HepG2 (cell line): ENCODE data around the gene IGSF8. TPM values are rescaled to one million over a fixed set of nuclear protein-coding genes. Genes with fewer than 3 reads are reported as not detected.

Experiments
- ATAC-seq: fragments of 200-7000 bp; cut with Tn5 transposase; 3 replicates; pipeline ENCODE4 v1.9.1; 2020; ENCODE audit warnings: mild to moderate bottlenecking, moderate library complexity
- BruUV-seq: library from RNA; stranded (reverse); fragments of 400-500 nt; replicated peaks from 2 replicates; lab custom pipeline; 2021; lab: Mats Ljungman, UMichigan
- CTCF ChIA-PET: fragments of 300-600 bp; formaldehyde crosslinking; extraction: SDS; loops from one replicate; lab custom pipeline; 2021; ENCODE audit warnings: low total read pairs, inconsistent platforms, low intra/inter-chr PET ratio; lab: Yijun Ruan, JAX
- POLR2A ChIA-PET: fragments of 350-600 bp; sonication (Branson Sonifier 250); formaldehyde crosslinking; loops from one replicate; lab custom pipeline; 2020; ENCODE audit warnings: antibody characterized with exemption, inconsistent platforms; lab: Yijun Ruan, JAX
- DNase-seq: peaks from one replicate; pipeline ENCODE4 v3.0.0-alpha.2; 2015; ENCODE audit warnings: low spot score
- FAIRE-seq: peaks from 3 replicates; lab custom pipeline; 2011; peaks lifted over from hg19 to GRCh38; lab: Jason Lieb, UNC
- H2AFZ ChIP-seq: one replicate; pipeline ENCODE4 v1.6.1; 2011; ENCODE audit warnings: low read length, inconsistent platforms
- H3K27ac ChIP-seq: fragments of 300-600 bp; 3 replicates; pipeline ENCODE4 v1.8.0; 2011; ENCODE audit warnings: mixed run types, mild to moderate bottlenecking, mixed read lengths, low read length, inconsistent platforms; ENCODE audit not compliant: insufficient read depth; ENCODE audit errors: extremely low read length
- H3K27me3 ChIP-seq, 2 experiments: fragments of 200-600 bp in 1 of 2; 2 replicates in 1 of 2; 3 replicates in 1 of 2; pipeline versions ENCODE4 v1.6.0 to v1.8.0; 2011; ENCODE audit warnings: low read length in 2 of 2, mild to moderate bottlenecking in 2 of 2, moderate library complexity in 2 of 2, inconsistent platforms in 1 of 2; ENCODE audit not compliant: insufficient read depth in 2 of 2, control insufficient read depth in 1 of 2
- H3K36me3 ChIP-seq, 2 experiments: fragments of 200-600 bp in 1 of 2; replicated peaks in 1 of 2; 2 replicates in 1 of 2; 3 replicates in 1 of 2; pipeline versions ENCODE4 v1.5.1 to v1.8.0; 2011; ENCODE audit warnings: low read length in 2 of 2, inconsistent platforms in 1 of 2; ENCODE audit not compliant: insufficient read depth in 2 of 2, control insufficient read depth in 1 of 2
- H3K4me1 ChIP-seq: 2 replicates; pipeline ENCODE4 v1.5.1; 2012; ENCODE audit warnings: low read length, inconsistent platforms; ENCODE audit not compliant: insufficient read depth
- H3K4me2 ChIP-seq: 2 replicates; pipeline ENCODE4 v1.6.0; 2011; ENCODE audit warnings: low read depth, low read length, inconsistent platforms
- H3K4me3 ChIP-seq, 3 experiments: fragments of 200-600 bp in 1 of 3; sonication (generic), shearing (Covaris generic) in 1 of 3; replicated peaks in 1 of 3; 2 replicates each; pipeline ENCODE4 v1.5.1; 2011 to 2016; ENCODE audit warnings: low read length in 3 of 3, inconsistent platforms in 2 of 3, low read depth in 2 of 3, mild to moderate bottlenecking in 2 of 3, control low read depth in 1 of 3, mixed read lengths in 1 of 3; ENCODE audit not compliant: insufficient read depth in 1 of 3
- H3K79me2 ChIP-seq: one replicate; pipeline ENCODE4 v1.6.1; 2011; ENCODE audit warnings: low read length, inconsistent platforms; ENCODE audit not compliant: insufficient read depth
- H3K9ac ChIP-seq: 2 replicates; pipeline ENCODE4 v1.6.0; 2011; ENCODE audit warnings: mild to moderate bottlenecking, low read depth, low read length, inconsistent platforms; ENCODE audit not compliant: insufficient read depth
- H3K9me3 ChIP-seq: 2 replicates; pipeline ENCODE4 v1.5.1; 2012; ENCODE audit warnings: mild to moderate bottlenecking, low read length
- H4K20me1 ChIP-seq: 2 replicates; pipeline ENCODE4 v1.6.0; 2011; ENCODE audit warnings: inconsistent platforms, mild to moderate bottlenecking, low read length, moderate library complexity; ENCODE audit not compliant: insufficient read depth
- DR1 ChIP-seq: sonication (generic); formaldehyde crosslinking; IDR thresholded peaks from 2 replicates; pipeline ENCODE4 v1.8.0; 2021; ENCODE audit warnings: mild to moderate bottlenecking, missing genetic modification reagents, inconsistent platforms
- EZH2 ChIP-seq: conservative IDR thresholded peaks from 2 replicates; pipeline ENCODE4 v1.6.1; 2012; ENCODE audit warnings: mild to moderate bottlenecking, low read depth, low read length, moderate library complexity
- JUND ChIP-seq: sonication (generic); formaldehyde crosslinking; IDR thresholded peaks from 2 replicates; pipeline ENCODE4 v1.8.0; 2022; ENCODE audit warnings: mild to moderate bottlenecking, missing genetic modification reagents
- KDM5A ChIP-seq: fragments of 200-600 bp; sonication (generic); IDR thresholded peaks from 2 replicates; pipeline ENCODE4 v1.7.0; 2018; ENCODE audit warnings: antibody characterized with exemption, mild to moderate bottlenecking, low read length, borderline replicate concordance
- KLF13 ChIP-seq: sonication (generic); formaldehyde crosslinking; IDR thresholded peaks from 2 replicates; pipeline ENCODE4 v1.4.0; 2020; ENCODE audit warnings: mild to moderate bottlenecking, missing genetic modification reagents
- MAFK ChIP-seq, 2 experiments: IDR thresholded peaks in 1 of 2; conservative IDR thresholded peaks in 1 of 2; 2 replicates each; pipeline ENCODE4 v1.6.1; 2011; ENCODE audit warnings: improper control_type of control experiment in 2 of 2, low read length in 2 of 2
- PAWR ChIP-seq: sonication (generic); formaldehyde crosslinking; IDR thresholded peaks from 2 replicates; pipeline ENCODE4 v1.4.0; 2020; ENCODE audit warnings: missing genetic modification reagents, mild to moderate bottlenecking, borderline replicate concordance
- PRMT3 ChIP-seq: sonication (generic); formaldehyde crosslinking; IDR thresholded peaks from 2 replicates; pipeline ENCODE4 v1.8.1; 2022; ENCODE audit warnings: low read depth, mild to moderate bottlenecking, moderate library complexity, missing genetic modification reagents, borderline replicate concordance
- SPEN ChIP-seq: sonication (generic); formaldehyde crosslinking; IDR thresholded peaks from 2 replicates; pipeline ENCODE4 v1.5.1; 2020; ENCODE audit warnings: low read depth, mild to moderate bottlenecking, missing genetic modification reagents
- ZBTB20 ChIP-seq: sonication (generic); formaldehyde crosslinking; IDR thresholded peaks from 2 replicates; pipeline ENCODE4 v1.8.1; 2023; ENCODE audit warnings: missing genetic modification reagents, low read depth, mild to moderate bottlenecking, borderline replicate concordance
- ZNF34 ChIP-seq: sonication (generic); formaldehyde crosslinking; IDR thresholded peaks from 2 replicates; pipeline ENCODE4 v1.4.0; 2020; ENCODE audit warnings: mild to moderate bottlenecking, missing genetic modification reagents, borderline replicate concordance
- ZNF562 ChIP-seq: sonication (generic); formaldehyde crosslinking; IDR thresholded peaks from 2 replicates; pipeline ENCODE4 v1.8.0; 2022; ENCODE audit warnings: missing genetic modification reagents, borderline replicate concordance
- ZNF605 ChIP-seq: sonication (generic); formaldehyde crosslinking; IDR thresholded peaks from 2 replicates; pipeline ENCODE4 v1.8.0; 2022; ENCODE audit warnings: mild to moderate bottlenecking, missing genetic modification reagents
- ZSCAN30 ChIP-seq: sonication (generic); formaldehyde crosslinking; IDR thresholded peaks from 2 replicates; pipeline ENCODE4 v1.5.0; 2020; ENCODE audit warnings: mild to moderate bottlenecking, missing genetic modification reagents
- WGBS: methylation state at CpG from one replicate; pipeline ENCODE4 v1.1.6; 2017; ENCODE audit warnings: low lambda C conversion rate; 5-methylcytosine and 5-hydroxymethylcytosine counted together
- in situ Hi-C: cut with HindIII; loops from 2 replicates; pipeline ENCODE4 v1.10.0; 2017; ENCODE audit warnings: low pct_unique_long_range_greater_than_20kb; ENCODE audit not compliant: extremely low pct_ligation_motif_present
- intact Hi-C: fragments of 100-400 bp; cut with micrococcal nuclease; formaldehyde crosslinking; loops from one replicate; pipeline ENCODE4 v1.10.0; 2022; ENCODE audit not compliant: unreplicated experiment
- polyA plus RNA-seq, 8 experiments: library from polyadenylated mRNA; depleted of rRNA in 3 of 8; stranded (reverse) in 7 of 8; unstranded in 1 of 8; fragments of >200 nt; fragmentation: Illumina TruSeq in 4 of 8; extraction: Trizol in 4 of 8; gene quantifications; 2 replicates each; pipeline versions ENCODE4 v1.2.1 to v1.2.3, GENCODE V29; 2011 to 2016; ENCODE audit warnings: low read depth in 4 of 8, missing spikeins in 1 of 8, mixed read lengths in 1 of 8; ENCODE audit not compliant: insufficient read depth in 1 of 8
- total RNA-seq, 5 experiments: library from RNA; depleted of rRNA; stranded (reverse); fragments of >200 nt; fragmentation: Illumina TruSeq; extraction: Trizol; gene quantifications; 2 replicates each; pipeline ENCODE4 v1.2.3, GENCODE V29; 2016; ENCODE audit warnings: low read depth in 1 of 5
- TF ChIP-seq, protein P1 (sequence below): IDR thresholded peaks from 2 replicates; pipeline ENCODE4 v1.6.1; 2016
- TF ChIP-seq, protein P2 (sequence below): sonication (generic); formaldehyde crosslinking; IDR thresholded peaks from 2 replicates; pipeline ENCODE4 v1.5.0; 2020; ENCODE audit warnings: mild to moderate bottlenecking, missing genetic modification reagents
- TF ChIP-seq, protein P3 (sequence below): sonication (generic); formaldehyde crosslinking; IDR thresholded peaks from 2 replicates; pipeline ENCODE4 v1.4.0; 2020; ENCODE audit warnings: missing genetic modification reagents, borderline replicate concordance

The IGSF8 gene
- total and polyA plus RNA-seq, 2 of the 13 experiments (the other 11 are each of a cell fraction or from before 2014, with no cell fraction given), result 24.0 to 41.0 TPM

DNA sequence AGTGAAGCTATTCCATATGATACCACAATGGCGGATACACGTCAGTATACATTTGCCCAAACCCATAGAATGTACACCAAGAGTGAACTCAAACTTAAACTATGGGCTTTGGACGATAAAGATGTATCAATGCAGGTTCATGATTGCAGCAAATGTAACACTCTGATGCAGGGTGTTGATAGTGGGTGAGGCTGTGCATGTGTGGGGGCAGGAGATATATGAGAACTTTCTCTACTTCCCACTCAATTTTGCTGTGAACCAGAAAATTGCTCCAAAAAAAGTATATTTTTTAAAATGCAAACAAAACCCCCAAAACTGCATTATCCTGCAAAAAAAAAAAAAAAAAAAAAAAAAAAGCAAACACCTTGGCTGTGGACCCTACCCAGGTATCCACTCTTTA lies 20.5 kb upstream of the IGSF8 start:
- Histone ChIP-seq H3K4me2 (no peak overlapping the region), H3K79me2 (no peaks in the 10 kb centered on the region), H4K20me1 (no peaks in the 10 kb centered on the region), H3K27me3 (no peaks in the 10 kb centered on the region; a peak in 2 of 5 replicates), H3K4me1 (peaks cover 48% of the 10 kb centered on the region), H3K27ac (no peak overlapping the region), H2AFZ (peak overlapping the region; percentile 9), H3K9ac (no peak overlapping the region), H3K36me3 (no peaks in the 10 kb centered on the region), H3K9me3 (no peaks in the 10 kb centered on the region), H3K4me3 (no peak overlapping the region)
- intact Hi-C loops, result no loop called here
- ChIA-PET POLR2A (no interaction called here), CTCF (no interaction called here)
- BruUV-seq, result no TSS peak
- in situ Hi-C loops, result no loop called here
- FAIRE-seq (no peak), ATAC-seq (no peak), DNase-seq (no peak)
- 54% methylated on average over 3 of the region's 3 CpGs for WGBS
- TF ChIP-seq ZNF605 (CRISPR knock-in tag) (no peak), JUND (CRISPR knock-in tag) (no peak), PRMT3 (CRISPR knock-in tag) (no peak), KDM5A (no peak), KLF13 (CRISPR knock-in tag) (no peak), ZNF34 (CRISPR knock-in tag) (no peak), ZNF562 (no peak), SPEN (CRISPR knock-in tag) (no peak), DR1 (CRISPR knock-in tag) (no peak), ZSCAN30 (no peak), ZBTB20 (CRISPR knock-in tag) (no peak), PAWR (CRISPR knock-in tag) (no peak), MAFK (conservative IDR thresholded peaks at IDR 0.05 in 1 of 2, IDR thresholded peaks at IDR 0.05 in 1 of 2; ENCODE audit: low read length in 2 of 2) (no peak), EZH2 (no peak)
- TF ChIP-seq, protein P1, sequence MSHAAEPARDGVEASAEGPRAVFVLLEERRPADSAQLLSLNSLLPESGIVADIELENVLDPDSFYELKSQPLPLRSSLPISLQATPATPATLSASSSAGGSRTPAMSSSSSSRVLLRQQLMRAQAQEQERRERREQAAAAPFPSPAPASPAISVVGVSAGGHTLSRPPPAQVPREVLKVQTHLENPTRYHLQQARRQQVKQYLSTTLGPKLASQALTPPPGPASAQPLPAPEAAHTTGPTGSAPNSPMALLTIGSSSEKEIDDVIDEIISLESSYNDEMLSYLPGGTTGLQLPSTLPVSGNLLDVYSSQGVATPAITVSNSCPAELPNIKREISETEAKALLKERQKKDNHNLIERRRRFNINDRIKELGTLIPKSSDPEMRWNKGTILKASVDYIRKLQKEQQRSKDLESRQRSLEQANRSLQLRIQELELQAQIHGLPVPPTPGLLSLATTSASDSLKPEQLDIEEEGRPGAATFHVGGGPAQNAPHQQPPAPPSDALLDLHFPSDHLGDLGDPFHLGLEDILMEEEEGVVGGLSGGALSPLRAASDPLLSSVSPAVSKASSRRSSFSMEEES, result no peak
- TF ChIP-seq, protein P2, sequence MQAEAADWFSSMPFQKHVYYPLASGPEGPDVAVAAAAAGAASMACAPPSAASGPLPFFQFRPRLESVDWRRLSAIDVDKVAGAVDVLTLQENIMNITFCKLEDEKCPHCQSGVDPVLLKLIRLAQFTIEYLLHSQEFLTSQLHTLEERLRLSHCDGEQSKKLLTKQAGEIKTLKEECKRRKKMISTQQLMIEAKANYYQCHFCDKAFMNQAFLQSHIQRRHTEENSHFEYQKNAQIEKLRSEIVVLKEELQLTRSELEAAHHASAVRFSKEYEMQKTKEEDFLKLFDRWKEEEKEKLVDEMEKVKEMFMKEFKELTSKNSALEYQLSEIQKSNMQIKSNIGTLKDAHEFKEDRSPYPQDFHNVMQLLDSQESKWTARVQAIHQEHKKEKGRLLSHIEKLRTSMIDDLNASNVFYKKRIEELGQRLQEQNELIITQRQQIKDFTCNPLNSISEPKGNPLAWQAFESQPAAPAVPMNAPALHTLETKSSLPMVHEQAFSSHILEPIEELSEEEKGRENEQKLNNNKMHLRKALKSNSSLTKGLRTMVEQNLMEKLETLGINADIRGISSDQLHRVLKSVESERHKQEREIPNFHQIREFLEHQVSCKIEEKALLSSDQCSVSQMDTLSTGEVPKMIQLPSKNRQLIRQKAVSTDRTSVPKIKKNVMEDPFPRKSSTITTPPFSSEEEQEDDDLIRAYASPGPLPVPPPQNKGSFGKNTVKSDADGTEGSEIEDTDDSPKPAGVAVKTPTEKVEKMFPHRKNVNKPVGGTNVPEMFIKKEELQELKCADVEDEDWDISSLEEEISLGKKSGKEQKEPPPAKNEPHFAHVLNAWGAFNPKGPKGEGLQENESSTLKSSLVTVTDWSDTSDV (CRISPR knock-in tag), result no peak
- TF ChIP-seq, protein P3, sequence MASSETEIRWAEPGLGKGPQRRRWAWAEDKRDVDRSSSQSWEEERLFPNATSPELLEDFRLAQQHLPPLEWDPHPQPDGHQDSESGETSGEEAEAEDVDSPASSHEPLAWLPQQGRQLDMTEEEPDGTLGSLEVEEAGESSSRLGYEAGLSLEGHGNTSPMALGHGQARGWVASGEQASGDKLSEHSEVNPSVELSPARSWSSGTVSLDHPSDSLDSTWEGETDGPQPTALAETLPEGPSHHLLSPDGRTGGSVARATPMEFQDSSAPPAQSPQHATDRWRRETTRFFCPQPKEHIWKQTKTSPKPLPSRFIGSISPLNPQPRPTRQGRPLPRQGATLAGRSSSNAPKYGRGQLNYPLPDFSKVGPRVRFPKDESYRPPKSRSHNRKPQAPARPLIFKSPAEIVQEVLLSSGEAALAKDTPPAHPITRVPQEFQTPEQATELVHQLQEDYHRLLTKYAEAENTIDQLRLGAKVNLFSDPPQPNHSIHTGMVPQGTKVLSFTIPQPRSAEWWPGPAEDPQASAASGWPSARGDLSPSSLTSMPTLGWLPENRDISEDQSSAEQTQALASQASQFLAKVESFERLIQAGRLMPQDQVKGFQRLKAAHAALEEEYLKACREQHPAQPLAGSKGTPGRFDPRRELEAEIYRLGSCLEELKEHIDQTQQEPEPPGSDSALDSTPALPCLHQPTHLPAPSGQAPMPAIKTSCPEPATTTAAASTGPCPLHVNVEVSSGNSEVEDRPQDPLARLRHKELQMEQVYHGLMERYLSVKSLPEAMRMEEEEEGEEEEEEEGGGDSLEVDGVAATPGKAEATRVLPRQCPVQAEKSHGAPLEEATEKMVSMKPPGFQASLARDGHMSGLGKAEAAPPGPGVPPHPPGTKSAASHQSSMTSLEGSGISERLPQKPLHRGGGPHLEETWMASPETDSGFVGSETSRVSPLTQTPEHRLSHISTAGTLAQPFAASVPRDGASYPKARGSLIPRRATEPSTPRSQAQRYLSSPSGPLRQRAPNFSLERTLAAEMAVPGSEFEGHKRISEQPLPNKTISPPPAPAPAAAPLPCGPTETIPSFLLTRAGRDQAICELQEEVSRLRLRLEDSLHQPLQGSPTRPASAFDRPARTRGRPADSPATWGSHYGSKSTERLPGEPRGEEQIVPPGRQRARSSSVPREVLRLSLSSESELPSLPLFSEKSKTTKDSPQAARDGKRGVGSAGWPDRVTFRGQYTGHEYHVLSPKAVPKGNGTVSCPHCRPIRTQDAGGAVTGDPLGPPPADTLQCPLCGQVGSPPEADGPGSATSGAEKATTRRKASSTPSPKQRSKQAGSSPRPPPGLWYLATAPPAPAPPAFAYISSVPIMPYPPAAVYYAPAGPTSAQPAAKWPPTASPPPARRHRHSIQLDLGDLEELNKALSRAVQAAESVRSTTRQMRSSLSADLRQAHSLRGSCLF (CRISPR knock-in tag), result no peak
